Uterus (tissue), 2 donors: Measurements from ENCODE around the gene CHD9NB.

Experiments
- POLR2A ChIP-seq, 2 donors: fragments of 450-650 bp; IDR thresholded peaks; one replicate each; pipeline ENCODE4 v1.6.1; 2016; ENCODE audit warnings: antibody characterized with exemption in 2 of 2, mild to moderate bottlenecking in 1 of 2, moderate library complexity in 1 of 2
- TF ChIP-seq, protein P1 (sequence below), 4 experiments: fragments of 200-600 bp in 2 of 4; fragments of 450-650 bp in 2 of 4; sonication (generic) in 2 of 4; IDR thresholded peaks; one replicate each; pipeline ENCODE4 v1.5.1; 2016 to 2019; ENCODE audit warnings: antibody characterized with exemption in 4 of 4, mild to moderate bottlenecking in 2 of 4, moderate library complexity in 1 of 4

- TF ChIP-seq, protein P1, sequence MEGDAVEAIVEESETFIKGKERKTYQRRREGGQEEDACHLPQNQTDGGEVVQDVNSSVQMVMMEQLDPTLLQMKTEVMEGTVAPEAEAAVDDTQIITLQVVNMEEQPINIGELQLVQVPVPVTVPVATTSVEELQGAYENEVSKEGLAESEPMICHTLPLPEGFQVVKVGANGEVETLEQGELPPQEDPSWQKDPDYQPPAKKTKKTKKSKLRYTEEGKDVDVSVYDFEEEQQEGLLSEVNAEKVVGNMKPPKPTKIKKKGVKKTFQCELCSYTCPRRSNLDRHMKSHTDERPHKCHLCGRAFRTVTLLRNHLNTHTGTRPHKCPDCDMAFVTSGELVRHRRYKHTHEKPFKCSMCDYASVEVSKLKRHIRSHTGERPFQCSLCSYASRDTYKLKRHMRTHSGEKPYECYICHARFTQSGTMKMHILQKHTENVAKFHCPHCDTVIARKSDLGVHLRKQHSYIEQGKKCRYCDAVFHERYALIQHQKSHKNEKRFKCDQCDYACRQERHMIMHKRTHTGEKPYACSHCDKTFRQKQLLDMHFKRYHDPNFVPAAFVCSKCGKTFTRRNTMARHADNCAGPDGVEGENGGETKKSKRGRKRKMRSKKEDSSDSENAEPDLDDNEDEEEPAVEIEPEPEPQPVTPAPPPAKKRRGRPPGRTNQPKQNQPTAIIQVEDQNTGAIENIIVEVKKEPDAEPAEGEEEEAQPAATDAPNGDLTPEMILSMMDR (IDR thresholded peaks at IDR 0.05): no peak
- TF ChIP-seq POLR2A (IDR thresholded peaks at IDR 0.05): no peak
Observed at GRCh38 chr16:53085369-53085843, 32.7 kb upstream of the CHD9NB start.
